Measurements from ENCODE around the gene LMBRD2. TPM values are rescaled to one million over a fixed set of nuclear protein-coding genes. Genes with fewer than 3 reads are reported as not detected.

Gene LMBRD2
- total RNA-seq, 1 donor from 2014 or later: 41.0 TPM

Small RNA genes lying within 50 kb of the gene (small RNA-seq; reads per million reads assigned to genes)
- gene AC016612.1 (ENCODE audit: low replicate concordance) (not detected), gene MIR580 (ENCODE audit: low replicate concordance) (0.31 reads per million, percentile 53 among the genes with 10 or more reads in this experiment), gene RNU6-1305P (ENCODE audit: low replicate concordance) (not detected)

Other genes starting within 250 kb of the LMBRD2 start
- gene CAPSL, start 213.3 kb downstream of the LMBRD2 start, total RNA-seq: not detected
- 26.6 TPM for gene UGT3A1, start 160.5 kb downstream of the LMBRD2 start, total RNA-seq
- 0.21 TPM for gene UGT3A2, start 85.0 kb downstream of the LMBRD2 start, total RNA-seq
- gene SKP2, start 224 bp upstream of the LMBRD2 start, total RNA-seq: 65.9 TPM
- 69.0 TPM for gene NADK2, start 90.0 kb upstream of the LMBRD2 start, total RNA-seq
- gene RANBP3L, start 150.0 kb upstream of the LMBRD2 start, total RNA-seq: 8.4 TPM

Data from tongue (tissue), 2 donors.